GM12875 (cell line): ENCODE results near the gene SLC25A22.
A peak's percentile ranks its signal among the peaks of the same experiment; 100 is the strongest.

Experiments
- H3K4me3 ChIP-seq: one replicate; pipeline ENCODE4 v1.5.1; 2011; ENCODE audit warnings: low read depth, low read length, control low read depth
- TF ChIP-seq, protein P1 (sequence below): IDR thresholded peaks from 2 replicates; pipeline ENCODE4 v1.5.1; 2011; ENCODE audit warnings: low read depth, mild to moderate bottlenecking, control low read depth, inconsistent platforms, low read length, moderate library complexity, borderline replicate concordance; ENCODE audit not compliant: insufficient read depth

SLC25A22 gene

DNA sequence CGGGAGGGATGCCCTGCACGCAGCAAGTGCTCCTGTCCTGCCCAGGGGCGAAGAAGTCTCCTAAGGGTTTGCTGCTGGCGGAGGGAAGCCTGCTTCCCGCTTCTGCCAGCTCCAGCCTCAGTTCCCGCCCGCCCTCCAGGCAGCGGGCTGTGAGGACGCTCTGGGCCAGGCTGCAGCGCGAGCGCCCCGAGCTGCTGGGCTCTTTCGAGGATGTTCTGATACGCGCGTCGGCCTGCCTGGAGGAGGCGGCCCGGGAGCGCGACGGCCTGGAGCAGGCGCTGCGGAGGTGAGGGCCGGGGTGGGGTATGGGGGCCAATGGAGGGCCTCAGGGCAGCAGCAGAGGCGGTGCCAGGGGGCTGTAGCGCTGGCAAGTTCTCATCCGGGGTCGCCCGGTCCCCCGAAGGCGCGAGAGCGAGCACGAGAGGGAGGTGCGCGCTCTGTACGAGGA is 31.8 kb upstream of the SLC25A22 start:
- peak overlapping the region; percentile 32 for H3K4me3 ChIP-seq
- TF ChIP-seq, protein P1, sequence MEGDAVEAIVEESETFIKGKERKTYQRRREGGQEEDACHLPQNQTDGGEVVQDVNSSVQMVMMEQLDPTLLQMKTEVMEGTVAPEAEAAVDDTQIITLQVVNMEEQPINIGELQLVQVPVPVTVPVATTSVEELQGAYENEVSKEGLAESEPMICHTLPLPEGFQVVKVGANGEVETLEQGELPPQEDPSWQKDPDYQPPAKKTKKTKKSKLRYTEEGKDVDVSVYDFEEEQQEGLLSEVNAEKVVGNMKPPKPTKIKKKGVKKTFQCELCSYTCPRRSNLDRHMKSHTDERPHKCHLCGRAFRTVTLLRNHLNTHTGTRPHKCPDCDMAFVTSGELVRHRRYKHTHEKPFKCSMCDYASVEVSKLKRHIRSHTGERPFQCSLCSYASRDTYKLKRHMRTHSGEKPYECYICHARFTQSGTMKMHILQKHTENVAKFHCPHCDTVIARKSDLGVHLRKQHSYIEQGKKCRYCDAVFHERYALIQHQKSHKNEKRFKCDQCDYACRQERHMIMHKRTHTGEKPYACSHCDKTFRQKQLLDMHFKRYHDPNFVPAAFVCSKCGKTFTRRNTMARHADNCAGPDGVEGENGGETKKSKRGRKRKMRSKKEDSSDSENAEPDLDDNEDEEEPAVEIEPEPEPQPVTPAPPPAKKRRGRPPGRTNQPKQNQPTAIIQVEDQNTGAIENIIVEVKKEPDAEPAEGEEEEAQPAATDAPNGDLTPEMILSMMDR = no peak

DNA sequence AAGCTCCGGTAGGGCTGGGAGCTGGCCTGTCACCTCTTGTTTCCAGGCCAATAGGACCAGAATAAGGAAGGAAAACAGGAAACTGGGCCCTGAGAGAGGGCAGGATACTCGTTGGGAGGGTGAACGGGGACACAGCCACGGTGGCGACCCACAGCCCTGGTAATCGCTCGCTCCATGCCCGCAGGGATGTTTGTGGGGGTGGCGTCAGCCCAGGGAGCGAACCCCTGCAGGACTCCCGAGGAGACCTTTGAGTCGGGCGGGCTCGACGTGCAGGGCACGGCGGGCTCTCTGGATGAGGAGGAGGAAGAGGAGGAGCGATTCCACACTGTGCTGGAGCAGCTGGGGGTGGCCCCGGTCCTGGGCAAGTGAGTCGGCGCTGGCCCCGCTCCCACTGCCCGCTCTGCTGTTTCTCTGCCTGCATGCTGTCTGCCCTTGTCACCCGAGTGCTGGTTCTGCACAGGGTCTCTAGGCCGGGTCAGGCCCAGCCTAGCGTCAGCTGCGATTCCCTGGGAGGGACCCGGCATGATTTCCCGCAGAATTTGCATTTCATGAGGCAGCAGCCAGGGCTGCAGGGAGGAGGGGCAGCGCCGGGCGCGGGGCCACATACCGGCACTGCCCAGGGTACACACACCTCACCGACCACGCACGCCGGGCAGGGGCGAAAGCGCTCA is 31.2 kb upstream of the SLC25A22 start:
- H3K4me3 ChIP-seq = peak overlapping the region; percentile 32
- TF ChIP-seq, protein P1 = no peak

DNA sequence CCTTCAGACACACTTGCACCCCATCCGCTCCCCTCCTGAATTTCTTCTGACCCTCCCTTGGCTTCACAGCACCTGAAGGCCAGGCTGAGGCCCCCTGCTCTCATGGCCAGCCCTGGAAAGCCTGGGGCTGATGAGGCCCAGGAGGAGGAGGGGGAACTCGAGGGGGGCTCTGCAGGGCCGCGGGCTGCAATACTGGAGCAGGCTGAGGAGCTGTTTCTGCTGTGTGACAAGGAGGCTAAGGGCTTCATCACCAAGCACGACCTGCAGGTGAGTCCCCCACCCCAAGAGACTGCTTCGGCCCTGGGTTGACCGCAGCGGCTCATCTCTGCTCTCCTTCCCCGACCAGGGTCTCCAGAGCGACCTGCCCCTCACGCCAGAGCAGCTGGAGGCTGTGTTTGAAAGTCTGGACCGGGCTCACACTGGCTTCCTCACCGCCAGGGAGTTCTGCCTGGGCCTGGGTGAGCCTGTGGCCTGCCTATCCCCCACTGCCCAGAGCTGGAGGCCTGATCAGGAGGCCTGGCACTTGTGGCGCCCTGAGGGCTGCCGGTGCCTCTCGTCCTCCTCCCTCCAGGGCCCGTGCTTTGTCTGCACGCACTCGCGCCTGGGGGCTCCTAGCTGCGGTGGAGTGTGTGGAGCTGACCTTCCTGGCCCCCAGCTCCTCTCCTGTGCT is 30.6 kb upstream of the SLC25A22 start:
- TF ChIP-seq, protein P1 = no peak
- no peak overlapping the region for H3K4me3 ChIP-seq

DNA sequence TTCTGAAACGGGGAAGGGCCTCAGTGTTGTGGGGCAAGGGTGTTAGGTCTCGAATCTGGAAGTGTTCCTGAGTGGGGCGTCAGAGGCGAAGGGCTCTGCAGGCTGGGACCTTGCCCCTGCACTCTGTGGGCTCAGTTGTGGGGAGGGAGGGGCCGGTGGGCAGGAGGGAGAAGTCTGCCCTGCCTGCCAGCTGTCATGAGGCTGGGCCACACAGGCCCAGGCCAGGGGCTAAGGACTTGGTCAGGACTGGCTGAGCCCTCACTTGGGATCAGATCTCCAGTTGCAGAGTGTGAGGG is 29.8 kb upstream of the SLC25A22 start, which contains the start of gene CRACR2B:
TSS of gene CRACR2B (plus strand) at position 23 of the 296 bp plus-strand sequence. CDS start 689 bp downstream, outside the sequence.
- peak within 1 kb of the TSS; percentile 55 for H3K4me3 ChIP-seq
- TF ChIP-seq, protein P1 = no peak

DNA sequence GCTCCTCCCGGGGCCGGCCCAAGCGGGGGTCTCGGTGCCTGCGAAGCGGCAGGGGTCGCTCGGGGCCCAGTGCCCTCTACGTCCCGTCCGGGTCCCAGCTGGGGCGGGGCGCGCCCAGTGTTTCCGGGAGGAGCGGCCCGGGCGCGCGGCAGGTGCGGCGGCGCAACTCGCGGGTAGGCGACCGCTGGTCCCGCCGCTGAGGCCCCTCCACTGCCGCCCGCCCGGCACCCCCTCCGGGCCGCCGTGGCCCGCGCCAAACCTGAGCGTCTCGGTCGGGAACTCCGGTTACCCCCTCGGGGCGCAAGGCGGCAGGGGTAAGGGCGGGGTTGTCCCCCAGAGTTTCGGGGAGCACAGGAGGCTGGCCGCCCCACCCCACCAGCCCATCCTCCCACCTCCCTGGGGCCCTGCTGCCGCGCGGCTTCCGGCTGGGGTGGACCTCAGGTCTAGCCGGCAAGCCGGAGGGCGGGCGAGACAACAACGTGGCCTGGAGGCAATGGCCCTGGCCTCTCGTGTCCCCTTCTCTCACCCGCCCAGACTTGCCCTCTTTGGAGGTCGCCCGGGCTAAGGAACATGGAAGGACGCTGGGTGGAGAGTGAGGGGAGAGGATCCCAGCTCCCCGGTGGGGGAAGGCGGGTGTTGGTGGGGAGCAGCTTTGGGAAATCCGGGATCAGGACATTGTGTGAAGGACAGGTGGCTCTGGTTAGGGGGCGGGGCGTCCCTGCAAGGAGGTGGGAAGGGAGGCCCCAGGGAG is 29.2 kb upstream of the SLC25A22 start:
- H3K4me3 ChIP-seq = peak overlapping the region; percentile 55
- TF ChIP-seq, protein P1 = no peak

DNA sequence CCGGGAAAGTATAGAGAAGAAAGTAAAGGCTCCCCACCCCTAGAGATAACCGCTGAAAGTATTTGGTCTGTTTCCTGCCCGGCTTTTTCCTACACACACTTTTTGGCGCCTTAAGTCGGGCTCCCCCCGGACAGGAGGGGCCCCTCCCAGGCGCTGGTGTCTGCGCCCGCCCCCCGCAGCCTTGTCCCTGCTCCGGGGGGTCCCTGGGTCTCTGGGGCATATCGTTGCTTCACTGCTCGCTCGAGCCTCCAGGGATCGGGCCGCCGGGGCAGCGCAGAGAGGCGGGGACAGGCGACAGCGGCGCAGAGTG is 28.7 kb upstream of the SLC25A22 start:
- H3K4me3 ChIP-seq = peak overlapping the region; percentile 55
- TF ChIP-seq, protein P1 = no peak
